Lower leg skin (tissue), 4 donors: Measurements from ENCODE around the gene BTBD17. TPM values are rescaled to one million over a fixed set of nuclear protein-coding genes. Genes with fewer than 3 reads are reported as not detected.

Experiments
- DNase-seq, 2 donors: peaks; one replicate each; pipeline ENCODE4 v3.0.0-alpha.2; 2019; ENCODE audit warnings: low spot score in 2 of 2
- H3K4me3 ChIP-seq: fragments of 200-600 bp; sonication (generic); 2 replicates; pipeline ENCODE4 v1.5.1; 2017; ENCODE audit warnings: mild to moderate bottlenecking, low read depth; ENCODE audit not compliant: poor library complexity, severe bottlenecking
- CTCF ChIP-seq, 3 donors: fragments of 450-650 bp; IDR thresholded peaks; one replicate each; pipeline ENCODE4 v1.5.1; 2016; ENCODE audit warnings: antibody characterized with exemption in 3 of 3, mild to moderate bottlenecking in 3 of 3, moderate library complexity in 2 of 3
- POLR2A ChIP-seq, 2 donors: fragments of 450-650 bp; IDR thresholded peaks; one replicate each; pipeline ENCODE4 v1.6.1; 2016 to 2017; ENCODE audit warnings: antibody characterized with exemption in 2 of 2, mild to moderate bottlenecking in 1 of 2, moderate library complexity in 1 of 2
- WGBS, 2 donors: methylation state at CpG; one replicate each; pipeline ENCODE4 v1.1.5; 2018; 5-methylcytosine and 5-hydroxymethylcytosine counted together
- intact Hi-C: fragments of 100-400 bp; cut with DNase I; formaldehyde crosslinking; loops from one replicate; pipeline ENCODE4 v1.15.0; 2023; ENCODE audit warnings: low total_unique reads
- total RNA-seq, 4 donors: library from RNA; depleted of rRNA; stranded (reverse); fragments of >200 nt; gene quantifications; one replicate each; pipeline ENCODE4 v1.1.0, GENCODE V29; 2016

The BTBD17 gene
- total RNA-seq, 4 donors from 2014 or later, result 0.22 TPM; not detected in 3

DNA sequence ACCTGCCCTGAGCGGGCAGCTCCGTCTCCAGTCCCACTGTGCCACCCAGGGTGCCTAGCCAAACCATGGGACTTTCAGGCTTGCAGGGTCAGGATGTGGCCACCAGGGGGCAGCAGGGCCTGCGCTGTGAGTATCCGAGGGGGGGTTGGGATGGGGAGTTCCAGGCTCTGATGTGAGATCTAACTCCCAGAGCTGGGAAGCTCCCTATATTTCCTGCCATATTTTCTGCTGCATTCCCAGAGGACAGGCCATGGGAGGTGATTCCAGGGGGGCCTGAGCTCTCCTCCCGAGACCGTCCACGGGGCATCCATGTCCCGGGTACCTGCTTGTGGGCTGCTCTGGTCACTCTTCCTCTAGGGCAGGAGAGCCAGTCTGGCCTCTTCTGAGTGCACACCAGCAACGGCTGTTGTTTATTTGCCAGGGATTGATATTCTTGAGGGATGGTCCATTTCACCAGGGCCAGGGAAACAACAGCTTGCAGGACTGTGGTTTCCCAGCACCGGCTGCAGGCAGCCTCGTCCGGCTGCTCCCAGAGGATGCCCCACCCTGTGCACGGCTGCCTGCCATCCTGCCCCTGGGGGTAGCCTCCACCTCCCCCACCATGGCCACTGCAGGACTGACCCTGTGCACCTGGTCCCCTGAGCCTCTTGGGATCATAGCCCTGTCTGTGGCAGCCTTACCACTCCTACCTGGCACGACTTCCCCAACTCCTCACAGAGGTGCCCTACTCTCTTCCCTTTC lies 6.8 kb upstream of the BTBD17 start:
- WGBS, 2 donors, result 11 to 24% methylated on average over 10 to 13 of the region's 14 CpGs
- intact Hi-C loops, result loop anchor here (10.0 kb wide), 1 partner anchor 154 kb away; the partner anchor contains the start of gene TTYH2
- DNase-seq, result peak; percentile 47 to 93
- TF ChIP-seq POLR2A (IDR thresholded peaks at IDR 0.05) (no peak), CTCF (IDR thresholded peaks at IDR 0.05) (peak in 1 of 3 donors; percentile 77)
- H3K4me3 ChIP-seq, result no peak overlapping the region

DNA sequence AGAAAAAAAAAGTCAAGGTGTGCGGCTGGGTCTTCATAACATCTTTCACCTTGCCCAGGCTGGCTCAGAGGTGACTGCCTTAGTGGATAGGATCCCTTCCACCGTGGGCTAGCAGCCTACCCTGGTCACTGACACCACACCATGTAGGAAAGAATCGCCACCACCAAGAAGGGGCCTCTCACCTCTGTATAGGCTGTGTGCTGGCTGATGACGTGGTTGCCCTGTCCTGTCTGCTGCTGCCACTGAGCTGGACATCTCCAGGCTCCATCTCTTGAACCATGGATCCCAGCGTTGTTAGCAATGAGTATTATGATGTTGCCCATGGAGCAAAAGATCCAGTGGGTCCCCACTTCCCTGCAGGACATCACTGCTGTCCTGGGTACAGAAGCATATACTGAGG lies 5.5 kb upstream of the BTBD17 start, which contains the start of gene GPR142:
Gene GPR142, plus strand, starts transcription at position 301 of the 400 bp plus-strand sequence. CDS start 2,035 bp downstream, outside the sequence.
- no peak within 1 kb of the TSS for H3K4me3 ChIP-seq
- no peak for DNase-seq
- TF ChIP-seq CTCF (IDR thresholded peaks at IDR 0.05) (no peak), POLR2A (IDR thresholded peaks at IDR 0.05) (no peak)
- WGBS, 2 donors, result 79 to 86% methylated on average over 5 of the region's 5 CpGs
- intact Hi-C loops, result loop anchor here (10.0 kb wide), 1 partner anchor 152 kb away; the partner anchor contains the start of gene TTYH2

DNA sequence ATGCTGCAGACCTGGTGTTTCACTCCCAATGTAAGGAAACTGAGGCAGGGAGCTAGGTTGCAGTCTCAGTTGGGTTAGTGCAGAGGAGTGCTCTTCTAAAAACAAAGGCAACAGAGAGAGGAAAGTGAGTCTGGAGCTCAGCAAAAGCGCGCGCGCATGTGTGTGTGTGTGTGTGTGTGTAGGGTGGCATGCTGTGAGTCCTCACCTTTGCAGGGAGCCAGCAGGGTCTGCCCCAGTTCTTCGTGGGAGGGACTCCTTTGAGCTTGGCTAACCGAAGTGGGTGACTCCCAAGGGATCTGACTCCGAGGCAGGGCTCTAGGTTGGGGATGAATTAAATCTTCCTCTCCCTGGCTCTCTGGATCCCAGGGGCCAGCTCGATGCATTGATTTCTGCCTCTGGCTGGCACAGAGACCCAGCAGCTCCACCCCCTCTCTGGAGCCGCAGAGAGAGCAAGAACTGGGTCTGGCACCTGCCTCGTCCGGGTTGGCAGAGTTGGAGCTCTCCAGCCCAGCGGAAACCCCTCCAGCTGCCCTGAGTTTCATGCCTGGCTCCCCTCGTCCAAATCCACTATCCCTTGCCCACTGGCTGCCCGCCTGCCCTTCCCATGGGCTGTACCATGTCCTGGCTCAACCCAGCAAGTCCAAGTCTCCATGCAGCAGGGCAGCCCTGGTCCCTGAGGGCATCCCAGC lies 1.3 kb upstream of the BTBD17 start:
- no peak for DNase-seq
- no peak overlapping the region for H3K4me3 ChIP-seq
- WGBS, 2 donors, result 46 to 47% methylated on average over 12 to 14 of the region's 14 CpGs
- intact Hi-C loops, result loop anchor here (10.0 kb wide), 1 partner anchor 148 kb away; the partner anchor contains the start of gene TTYH2
- no peak for TF ChIP-seq CTCF (IDR thresholded peaks at IDR 0.05)
- no peak for TF ChIP-seq POLR2A (IDR thresholded peaks at IDR 0.05)

DNA sequence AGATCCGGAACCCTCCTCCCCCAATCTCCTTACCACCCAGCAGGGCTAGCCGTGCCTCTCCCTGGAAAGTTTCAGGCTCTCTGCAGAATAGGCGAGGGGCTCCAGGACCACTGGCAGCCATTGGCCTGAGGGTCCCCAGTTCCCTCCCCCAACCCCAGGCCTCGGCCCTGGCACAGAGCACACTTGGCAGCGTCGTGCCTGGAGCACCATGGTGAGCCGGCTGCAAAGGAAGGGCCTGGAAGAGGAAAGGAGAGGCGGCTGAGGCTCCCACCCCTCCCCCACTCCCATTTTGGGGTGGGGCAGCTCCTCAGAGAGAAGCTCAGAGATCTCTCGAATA lies 369 bp upstream of the BTBD17 start:
- WGBS, 2 donors, result 12 to 19% methylated on average over 4 to 8 of the region's 9 CpGs
- no peak for DNase-seq
- intact Hi-C loops, result loop anchor here (10.0 kb wide), 1 partner anchor 147 kb away; the partner anchor contains the start of gene TTYH2
- no peak overlapping the region for H3K4me3 ChIP-seq
- TF ChIP-seq CTCF (IDR thresholded peaks at IDR 0.05) (no peak), POLR2A (IDR thresholded peaks at IDR 0.05) (no peak)

- no peak for DNase-seq
- 48 to 82% methylated on average over 6 to 7 of the region's 7 CpGs for WGBS, 2 donors
- TF ChIP-seq POLR2A (IDR thresholded peaks at IDR 0.05) (no peak), CTCF (IDR thresholded peaks at IDR 0.05) (no peak)
- no peak overlapping the region for H3K4me3 ChIP-seq
- intact Hi-C loops, result loop anchor here (10.0 kb wide), 1 partner anchor 146 kb away; the partner anchor contains the start of gene TTYH2
These were observed 804 bp downstream of the BTBD17 start for GRCh38 chr17:74360899-74361229.
